ENCODE results near the gene TRIL. TPM values are rescaled to one million over a fixed set of nuclear protein-coding genes. Genes with fewer than 3 reads are reported as not detected.

TRIL gene, protein sequence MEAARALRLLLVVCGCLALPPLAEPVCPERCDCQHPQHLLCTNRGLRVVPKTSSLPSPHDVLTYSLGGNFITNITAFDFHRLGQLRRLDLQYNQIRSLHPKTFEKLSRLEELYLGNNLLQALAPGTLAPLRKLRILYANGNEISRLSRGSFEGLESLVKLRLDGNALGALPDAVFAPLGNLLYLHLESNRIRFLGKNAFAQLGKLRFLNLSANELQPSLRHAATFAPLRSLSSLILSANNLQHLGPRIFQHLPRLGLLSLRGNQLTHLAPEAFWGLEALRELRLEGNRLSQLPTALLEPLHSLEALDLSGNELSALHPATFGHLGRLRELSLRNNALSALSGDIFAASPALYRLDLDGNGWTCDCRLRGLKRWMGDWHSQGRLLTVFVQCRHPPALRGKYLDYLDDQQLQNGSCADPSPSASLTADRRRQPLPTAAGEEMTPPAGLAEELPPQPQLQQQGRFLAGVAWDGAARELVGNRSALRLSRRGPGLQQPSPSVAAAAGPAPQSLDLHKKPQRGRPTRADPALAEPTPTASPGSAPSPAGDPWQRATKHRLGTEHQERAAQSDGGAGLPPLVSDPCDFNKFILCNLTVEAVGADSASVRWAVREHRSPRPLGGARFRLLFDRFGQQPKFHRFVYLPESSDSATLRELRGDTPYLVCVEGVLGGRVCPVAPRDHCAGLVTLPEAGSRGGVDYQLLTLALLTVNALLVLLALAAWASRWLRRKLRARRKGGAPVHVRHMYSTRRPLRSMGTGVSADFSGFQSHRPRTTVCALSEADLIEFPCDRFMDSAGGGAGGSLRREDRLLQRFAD
- total RNA-seq, result not detected

DNA sequence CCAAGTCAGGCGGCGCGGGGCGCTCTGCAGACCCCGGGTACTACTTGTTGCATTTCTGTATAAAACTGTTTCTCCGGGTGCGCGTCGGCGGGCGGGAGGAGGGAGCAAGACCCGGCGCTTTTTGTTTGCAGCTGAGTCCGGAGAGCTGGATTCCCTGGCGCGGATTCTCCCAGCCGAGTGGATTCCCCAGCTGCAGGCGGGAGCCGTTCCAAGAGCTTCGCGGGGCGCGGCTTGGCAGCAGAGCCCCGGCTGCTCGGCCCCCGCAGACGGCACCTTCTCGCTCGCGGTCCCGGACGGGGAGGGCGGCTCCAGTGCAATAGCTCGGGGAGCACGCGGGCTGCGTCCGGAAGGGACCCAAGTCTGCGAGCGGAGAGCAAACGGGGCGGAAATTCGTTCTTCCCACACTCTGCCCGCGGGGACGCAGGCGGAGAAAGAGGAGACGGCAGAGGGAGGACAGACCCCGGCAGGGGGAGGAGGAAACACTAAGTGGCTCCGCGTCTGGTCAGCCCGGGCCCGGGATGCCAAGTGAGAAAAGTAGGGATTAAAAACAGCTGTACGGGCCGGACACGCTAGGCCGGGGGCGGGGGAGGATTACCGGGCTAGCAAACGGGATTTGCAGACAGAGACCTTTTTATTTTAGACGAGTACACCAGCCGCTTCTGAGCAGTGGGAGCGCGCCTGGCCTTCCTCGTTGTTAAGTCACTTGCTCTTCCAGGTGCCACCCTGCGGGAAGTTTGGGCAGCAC is at the start of gene TRIL:
Gene TRIL, minus strand, starts transcription at position 96 of the 745 bp plus-strand sequence. CDS start 284 bp downstream, outside the sequence.
- peaks cover 39% of the 10 kb centered on the region for H3K27me3 Mint-ChIP-seq
- H3K4me1 Mint-ChIP-seq, result peaks cover 7% of the 10 kb centered on the region
- no peak within 1 kb of the TSS for H3K27ac Mint-ChIP-seq
- CTCF ChIA-PET, result interaction anchor here (0.9 to 3.8 kb wide), 4 partner anchors 9 to 450 kb away, joined by 3 to 26 read pairs (median 14); no protein-coding TSS in a partner anchor
- ATAC-seq, result no peak
- DNase-seq, result peak; percentile 31
- POLR2A ChIA-PET, result no interaction called here
- H3K9me3 Mint-ChIP-seq (ENCODE audit: low read depth), result no peaks in the 10 kb centered on the region
- no peaks in the 10 kb centered on the region for H3K36me3 Mint-ChIP-seq (ENCODE audit: low read depth)
- H3K4me3 Mint-ChIP-seq, result peak within 1 kb of the TSS; percentile 41
- intact Hi-C loops (cut with DNase I, micrococcal nuclease), result loop anchor here in 1 of 2 experiments (10.0 kb wide), 1 partner anchor 606 kb away; the partner anchor contains the start of gene PRR15

DNA sequence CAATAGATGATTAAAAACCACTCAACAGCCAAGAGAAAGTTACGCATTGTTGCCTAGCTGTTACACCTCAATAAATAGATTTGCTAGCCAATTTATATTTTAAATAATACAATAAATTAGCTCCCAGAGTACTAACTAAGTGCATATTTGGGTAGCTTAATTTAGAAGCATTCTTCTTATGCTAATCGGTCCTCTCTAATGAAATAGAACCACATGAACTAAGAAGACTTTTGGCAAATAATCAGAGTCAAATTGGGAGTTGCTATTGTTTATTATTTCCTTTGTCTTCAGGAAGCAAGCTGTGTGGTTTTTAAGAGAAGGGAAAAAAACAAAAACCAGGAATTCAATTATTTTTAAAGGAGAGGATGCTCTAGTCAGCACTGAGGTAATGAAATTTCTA is 49.0 kb upstream of the TRIL start:
- DNase-seq, result no peak
- Mint-ChIP-seq H3K4me1 (no peaks in the 10 kb centered on the region), H3K27me3 (peaks cover 4% of the 10 kb centered on the region), H3K9me3 (ENCODE audit: low read depth) (no peaks in the 10 kb centered on the region), H3K4me3 (no peak overlapping the region), H3K27ac (no peak overlapping the region), H3K36me3 (ENCODE audit: low read depth) (no peaks in the 10 kb centered on the region)
- ATAC-seq, result no peak
- CTCF ChIA-PET, result no interaction called here
- POLR2A ChIA-PET, result no interaction called here
- intact Hi-C loops (cut with DNase I, micrococcal nuclease), result no loop called here

DNA sequence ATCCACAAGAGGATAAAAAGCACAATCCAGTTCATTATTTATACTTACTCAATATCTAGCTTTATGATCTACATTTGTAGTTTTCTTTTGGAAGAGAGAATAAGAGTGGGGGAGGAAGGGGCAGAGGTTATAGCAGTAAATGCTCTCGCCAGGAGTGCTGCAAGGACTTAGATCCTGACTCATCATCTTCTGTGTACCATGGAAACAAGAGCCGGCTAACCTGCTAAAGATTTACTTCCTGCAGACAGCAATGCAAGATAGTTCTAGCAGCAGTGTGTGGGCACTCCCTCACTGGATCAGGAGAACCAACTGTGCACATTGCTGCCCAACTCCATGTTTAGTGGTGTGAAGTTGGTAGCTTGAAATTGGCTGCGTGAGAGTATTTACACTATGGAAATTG is 47.7 kb upstream of the TRIL start:
- ATAC-seq, result no peak
- Mint-ChIP-seq H3K27me3 (peaks cover 4% of the 10 kb centered on the region), H3K4me3 (no peak overlapping the region), H3K4me1 (no peaks in the 10 kb centered on the region), H3K36me3 (ENCODE audit: low read depth) (no peaks in the 10 kb centered on the region), H3K27ac (no peak overlapping the region), H3K9me3 (ENCODE audit: low read depth) (no peaks in the 10 kb centered on the region)
- no peak for DNase-seq
- intact Hi-C loops (cut with DNase I, micrococcal nuclease), result no loop called here
- POLR2A ChIA-PET, result interaction anchor here (0.7 kb wide), 1 partner anchor 71 kb away, joined by 8 read pairs; no protein-coding TSS in a partner anchor
- CTCF ChIA-PET, result no interaction called here

- CTCF ChIA-PET, result no interaction called here
- ATAC-seq, result no peak
- H3K36me3 Mint-ChIP-seq (ENCODE audit: low read depth), result no peaks in the 10 kb centered on the region
Observed at GRCh38 chr7:29005406-29005805, 47.3 kb upstream of the TRIL start.

GRCh38 chr7:29003703-29004102 is 45.6 kb upstream of the TRIL start:
- no peak overlapping the region for H3K4me3 Mint-ChIP-seq
- ChIA-PET POLR2A (no interaction called here), CTCF (no interaction called here)
- no peak overlapping the region for H3K27ac Mint-ChIP-seq
- H3K36me3 Mint-ChIP-seq (ENCODE audit: low read depth), result no peaks in the 10 kb centered on the region
- ATAC-seq, result no peak
- intact Hi-C loops (cut with DNase I, micrococcal nuclease), result no loop called here
- no peak for DNase-seq
- H3K4me1 Mint-ChIP-seq, result no peaks in the 10 kb centered on the region
- H3K27me3 Mint-ChIP-seq, result peaks cover 7% of the 10 kb centered on the region
- H3K9me3 Mint-ChIP-seq (ENCODE audit: low read depth), result no peaks in the 10 kb centered on the region

More at GRCh38 chr7:29005406-29005805, 47.3 kb upstream of the TRIL start:
- Mint-ChIP-seq H3K27me3 (peaks cover 4% of the 10 kb centered on the region), H3K4me1 (no peaks in the 10 kb centered on the region), H3K27ac (no peak overlapping the region), H3K4me3 (no peak overlapping the region), H3K9me3 (ENCODE audit: low read depth) (no peaks in the 10 kb centered on the region)
- POLR2A ChIA-PET, result interaction anchor here (0.7 kb wide), 1 partner anchor 72 kb away, joined by 8 read pairs; no protein-coding TSS in a partner anchor
- no peak for DNase-seq
- intact Hi-C loops (cut with DNase I, micrococcal nuclease), result no loop called here

- no peaks in the 10 kb centered on the region for H3K36me3 Mint-ChIP-seq (ENCODE audit: low read depth)
- POLR2A ChIA-PET, result no interaction called here
- CTCF ChIA-PET, result interaction anchor here (1.2 kb wide), 1 partner anchor 75 kb away, joined by 3 read pairs; no protein-coding TSS in a partner anchor
- peaks cover 5% of the 10 kb centered on the region for H3K27me3 Mint-ChIP-seq
- no peaks in the 10 kb centered on the region for H3K4me1 Mint-ChIP-seq
- no peak overlapping the region for H3K27ac Mint-ChIP-seq
- intact Hi-C loops (cut with DNase I, micrococcal nuclease), result no loop called here
- DNase-seq, result no peak
- ATAC-seq, result no peak
- H3K4me3 Mint-ChIP-seq, result no peak overlapping the region
- H3K9me3 Mint-ChIP-seq (ENCODE audit: low read depth), result no peaks in the 10 kb centered on the region
Observed at GRCh38 chr7:29000717-29001076, 42.6 kb upstream of the TRIL start.

- ATAC-seq, result no peak
- Mint-ChIP-seq H3K27me3 (peaks cover 2% of the 10 kb centered on the region), H3K4me1 (no peaks in the 10 kb centered on the region)
Observed at GRCh38 chr7:28999895-29000716, 42.0 kb upstream of the TRIL start.

GRCh38 chr7:28999427-28999826 is 41.3 kb upstream of the TRIL start:
- no peak overlapping the region for H3K27ac Mint-ChIP-seq
- no peak overlapping the region for H3K4me3 Mint-ChIP-seq
- CTCF ChIA-PET, result no interaction called here
- peaks cover 2% of the 10 kb centered on the region for H3K27me3 Mint-ChIP-seq
- intact Hi-C loops (cut with DNase I, micrococcal nuclease), result no loop called here
- POLR2A ChIA-PET, result no interaction called here
- DNase-seq, result no peak
- no peaks in the 10 kb centered on the region for H3K9me3 Mint-ChIP-seq (ENCODE audit: low read depth)
- H3K4me1 Mint-ChIP-seq, result no peaks in the 10 kb centered on the region
- no peaks in the 10 kb centered on the region for H3K36me3 Mint-ChIP-seq (ENCODE audit: low read depth)
- no peak for ATAC-seq

More at GRCh38 chr7:28999895-29000716, 42.0 kb upstream of the TRIL start:
- no peaks in the 10 kb centered on the region for H3K36me3 Mint-ChIP-seq (ENCODE audit: low read depth)
- no peak overlapping the region for H3K27ac Mint-ChIP-seq
- H3K4me3 Mint-ChIP-seq, result no peak overlapping the region
- no peaks in the 10 kb centered on the region for H3K9me3 Mint-ChIP-seq (ENCODE audit: low read depth)
- no peak for DNase-seq
- intact Hi-C loops (cut with DNase I, micrococcal nuclease), result no loop called here
- ChIA-PET POLR2A (no interaction called here), CTCF (no interaction called here)

DNA sequence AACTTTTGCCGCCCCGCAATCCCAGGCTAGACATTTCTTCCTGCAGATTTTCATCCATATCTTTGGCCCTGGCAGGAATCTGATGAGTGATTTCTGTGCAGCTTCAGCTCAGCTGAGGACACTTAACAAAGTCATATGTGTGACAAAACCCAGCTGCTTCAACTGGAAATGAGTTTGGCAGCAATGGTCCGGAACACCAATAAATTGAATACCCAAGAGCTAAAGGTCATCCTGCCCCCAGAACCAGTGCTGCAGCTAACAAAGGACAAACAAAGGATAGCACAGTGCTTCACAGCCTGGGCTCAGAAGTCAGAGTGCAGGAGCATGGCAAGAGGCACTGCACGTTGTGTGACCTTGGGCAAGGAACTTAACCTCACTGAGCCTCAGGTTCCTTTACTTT is 40.0 kb upstream of the TRIL start:
- ATAC-seq (no peak), DNase-seq (no peak)
- intact Hi-C loops (cut with DNase I, micrococcal nuclease), result no loop called here
- Mint-ChIP-seq H3K27me3 (peaks cover 4% of the 10 kb centered on the region), H3K4me1 (no peaks in the 10 kb centered on the region), H3K9me3 (ENCODE audit: low read depth) (no peaks in the 10 kb centered on the region), H3K27ac (no peak overlapping the region), H3K36me3 (ENCODE audit: low read depth) (no peaks in the 10 kb centered on the region), H3K4me3 (no peak overlapping the region)
- ChIA-PET POLR2A (no interaction called here), CTCF (interaction anchor here (0.5 to 0.9 kb wide), 2 partner anchors 76 to 714 kb away, joined by 3 read pairs; no protein-coding TSS in a partner anchor)

GRCh38 chr7:28996836-28997235 is 38.7 kb upstream of the TRIL start:
- intact Hi-C loops (cut with DNase I, micrococcal nuclease), result no loop called here
- no peaks in the 10 kb centered on the region for H3K4me1 Mint-ChIP-seq
- DNase-seq, result no peak
- ATAC-seq, result no peak
- no peaks in the 10 kb centered on the region for H3K9me3 Mint-ChIP-seq (ENCODE audit: low read depth)
- H3K27me3 Mint-ChIP-seq, result peaks cover 5% of the 10 kb centered on the region
- CTCF ChIA-PET, result no interaction called here
- no peak overlapping the region for H3K4me3 Mint-ChIP-seq
- H3K27ac Mint-ChIP-seq, result no peak overlapping the region
- no peaks in the 10 kb centered on the region for H3K36me3 Mint-ChIP-seq (ENCODE audit: low read depth)
- POLR2A ChIA-PET, result no interaction called here

- POLR2A ChIA-PET, result no interaction called here
- no peak for DNase-seq
- Mint-ChIP-seq H3K27me3 (peaks cover 7% of the 10 kb centered on the region), H3K27ac (no peak overlapping the region), H3K4me3 (no peak overlapping the region), H3K4me1 (no peaks in the 10 kb centered on the region), H3K9me3 (ENCODE audit: low read depth) (no peaks in the 10 kb centered on the region), H3K36me3 (ENCODE audit: low read depth) (no peaks in the 10 kb centered on the region)
- intact Hi-C loops (cut with DNase I, micrococcal nuclease), result no loop called here
- CTCF ChIA-PET, result interaction anchor here (0.6 kb wide), 2 partner anchors 29 to 331 kb away, joined by 3 to 4 read pairs; no protein-coding TSS in a partner anchor
- no peak for ATAC-seq
Observed at GRCh38 chr7:28993371-28993770, 35.2 kb upstream of the TRIL start.

Data from activated CD4-positive, alpha-beta T cell treated with anti-CD3 and anti-CD28 coated beads for 36 hours (primary cell).